Calu3 (cell line): ENCODE results near the gene PLEKHO1. TPM values are rescaled to one million over a fixed set of nuclear protein-coding genes. Genes with fewer than 3 reads are reported as not detected.
"Not testable (repeated sequence)": the region's sequence is repeated elsewhere in the genome, so short reads cannot be mapped to it uniquely, and the experiment has no call there.

ENCODE experiments used
- BruUV-seq: library from RNA; stranded (reverse); fragments of 400-500 nt; replicated peaks from 2 replicates; lab custom pipeline; 2021; lab: Mats Ljungman, UMichigan
- CTCF ChIA-PET: fragments of 300-600 bp; sonication (Branson Sonifier 250); formaldehyde crosslinking; loops from one replicate; lab custom pipeline; 2022; ENCODE audit warnings: antibody characterized with exemption; lab: Charles Lee
- DNase-seq: peaks from one replicate; pipeline ENCODE4 v3.0.0; 2022
- H3K27ac Mint-ChIP-seq: one replicate; pipeline ENCODE4 v1.8.0; 2022; ENCODE audit warnings: mixed read lengths; ENCODE audit not compliant: unreplicated experiment
- H3K27me3 Mint-ChIP-seq: one replicate; pipeline ENCODE4 v1.8.0; 2022; ENCODE audit warnings: mixed read lengths; ENCODE audit not compliant: unreplicated experiment
- H3K36me3 Mint-ChIP-seq: one replicate; pipeline ENCODE4 v1.8.0; 2022; ENCODE audit warnings: mild to moderate bottlenecking, moderate library complexity, mixed read lengths; ENCODE audit not compliant: insufficient read depth, unreplicated experiment
- H3K4me1 Mint-ChIP-seq: one replicate; pipeline ENCODE4 v1.8.0; 2022; ENCODE audit warnings: mild to moderate bottlenecking, low read depth, mixed read lengths; ENCODE audit not compliant: unreplicated experiment
- H3K4me3 Mint-ChIP-seq: one replicate; pipeline ENCODE4 v1.8.0; 2022; ENCODE audit warnings: mild to moderate bottlenecking, low read depth, moderate library complexity, mixed read lengths; ENCODE audit not compliant: unreplicated experiment
- H3K9me3 Mint-ChIP-seq: one replicate; pipeline ENCODE4 v1.8.0; 2022; ENCODE audit warnings: low read depth, mixed read lengths; ENCODE audit not compliant: unreplicated experiment
- intact Hi-C: fragments of 100-400 bp; cut with micrococcal nuclease; formaldehyde crosslinking; loops from one replicate; pipeline ENCODE4 v1.10.0; 2022; ENCODE audit not compliant: unreplicated experiment
- total RNA-seq: library from RNA; stranded (reverse); gene quantifications from 2 replicates; pipeline ENCODE4 v1.2.3, GENCODE V29; 2022
- TF ChIP-seq, protein P1 (sequence below): fragments of 200-600 bp; IDR thresholded peaks from one replicate; pipeline ENCODE4 v1.8.0; 2022; ENCODE audit warnings: antibody characterized with exemption; ENCODE audit not compliant: unreplicated experiment

The PLEKHO1 gene
- total RNA-seq, 1 experiment from 2014 or later, result 4.2 TPM

DNA sequence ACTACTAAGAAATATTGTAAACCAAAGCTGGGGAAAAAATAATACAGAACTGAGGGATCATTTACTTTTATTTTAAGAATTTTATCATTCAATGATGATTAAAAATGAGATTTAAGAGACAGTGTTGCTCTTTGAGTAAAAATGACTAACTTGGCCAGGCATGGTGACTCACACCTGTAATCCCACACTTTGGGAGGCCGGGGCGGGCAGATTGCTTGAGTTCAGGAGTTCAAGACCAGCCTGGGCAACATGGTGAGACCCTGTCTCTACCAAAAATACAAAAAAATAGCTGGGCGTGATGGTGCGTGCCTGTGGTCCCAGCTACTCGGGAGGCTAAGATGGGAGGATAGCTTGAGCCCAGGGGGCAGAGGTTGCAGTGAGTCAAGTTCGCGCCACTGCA lies 21.8 kb upstream of the PLEKHO1 start:
- intact Hi-C loops, result no loop called here
- Mint-ChIP-seq H3K27ac (no peak overlapping the region), H3K9me3 (no peaks in the 10 kb centered on the region), H3K4me1 (no peaks in the 10 kb centered on the region), H3K4me3 (no peak overlapping the region), H3K27me3 (no peaks in the 10 kb centered on the region), H3K36me3 (no peaks in the 10 kb centered on the region)
- no TSS peak for BruUV-seq
- CTCF ChIA-PET, result interaction anchor here (0.9 kb wide), 1 partner anchor 43 kb away, joined by 3 read pairs; no protein-coding TSS in a partner anchor
- TF ChIP-seq, protein P1, sequence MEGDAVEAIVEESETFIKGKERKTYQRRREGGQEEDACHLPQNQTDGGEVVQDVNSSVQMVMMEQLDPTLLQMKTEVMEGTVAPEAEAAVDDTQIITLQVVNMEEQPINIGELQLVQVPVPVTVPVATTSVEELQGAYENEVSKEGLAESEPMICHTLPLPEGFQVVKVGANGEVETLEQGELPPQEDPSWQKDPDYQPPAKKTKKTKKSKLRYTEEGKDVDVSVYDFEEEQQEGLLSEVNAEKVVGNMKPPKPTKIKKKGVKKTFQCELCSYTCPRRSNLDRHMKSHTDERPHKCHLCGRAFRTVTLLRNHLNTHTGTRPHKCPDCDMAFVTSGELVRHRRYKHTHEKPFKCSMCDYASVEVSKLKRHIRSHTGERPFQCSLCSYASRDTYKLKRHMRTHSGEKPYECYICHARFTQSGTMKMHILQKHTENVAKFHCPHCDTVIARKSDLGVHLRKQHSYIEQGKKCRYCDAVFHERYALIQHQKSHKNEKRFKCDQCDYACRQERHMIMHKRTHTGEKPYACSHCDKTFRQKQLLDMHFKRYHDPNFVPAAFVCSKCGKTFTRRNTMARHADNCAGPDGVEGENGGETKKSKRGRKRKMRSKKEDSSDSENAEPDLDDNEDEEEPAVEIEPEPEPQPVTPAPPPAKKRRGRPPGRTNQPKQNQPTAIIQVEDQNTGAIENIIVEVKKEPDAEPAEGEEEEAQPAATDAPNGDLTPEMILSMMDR, result no peak
- DNase-seq, result no peak

DNA sequence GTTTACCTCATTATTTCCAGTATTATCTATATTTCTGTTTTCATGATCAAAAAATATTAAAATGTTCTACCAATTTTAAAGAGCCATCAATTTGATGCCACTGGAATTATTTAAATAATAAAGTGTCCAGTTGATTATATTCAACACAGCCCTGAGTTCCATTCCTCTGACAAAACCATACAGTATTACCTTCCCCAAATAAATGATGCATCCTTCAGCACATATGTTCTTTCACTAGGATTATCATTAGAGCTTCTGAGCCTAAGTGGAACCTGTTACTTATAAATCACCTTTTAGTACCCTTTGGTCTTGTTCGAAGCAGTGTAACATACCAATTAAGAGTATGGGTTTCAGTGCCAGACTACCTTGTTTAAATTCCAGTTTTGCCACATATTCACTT lies 17.3 kb upstream of the PLEKHO1 start:
- no peaks in the 10 kb centered on the region for H3K4me1 Mint-ChIP-seq
- no peaks in the 10 kb centered on the region for H3K9me3 Mint-ChIP-seq
- H3K36me3 Mint-ChIP-seq, result no peaks in the 10 kb centered on the region
- no peak overlapping the region for H3K4me3 Mint-ChIP-seq
- CTCF ChIA-PET, result no interaction called here
- TF ChIP-seq, protein P1, result no peak
- H3K27ac Mint-ChIP-seq, result no peak overlapping the region
- DNase-seq, result no peak
- H3K27me3 Mint-ChIP-seq, result no peaks in the 10 kb centered on the region
- BruUV-seq, result no TSS peak
- intact Hi-C loops, result no loop called here

DNA sequence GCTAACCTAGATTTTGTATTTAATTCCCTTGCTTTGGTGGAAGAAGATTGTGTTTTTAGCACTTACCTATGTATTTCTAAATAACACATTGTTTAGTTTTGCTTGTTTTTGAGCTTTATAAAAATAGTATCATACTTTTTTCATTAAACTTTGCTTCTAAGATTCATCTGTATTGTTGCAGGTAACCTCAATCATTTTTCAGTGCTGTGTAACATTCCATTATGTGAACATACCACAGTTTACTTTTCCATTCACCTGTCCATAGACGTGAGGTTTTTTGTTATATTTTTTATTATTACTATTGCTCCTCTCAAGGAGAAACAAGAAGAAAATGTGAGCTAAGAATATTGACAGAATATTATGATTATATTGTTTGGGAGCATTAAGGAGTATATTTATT lies 15.2 kb upstream of the PLEKHO1 start:
- no peak overlapping the region for H3K27ac Mint-ChIP-seq
- intact Hi-C loops, result no loop called here
- DNase-seq, result no peak
- CTCF ChIA-PET, result no interaction called here
- H3K4me1 Mint-ChIP-seq, result no peaks in the 10 kb centered on the region
- TF ChIP-seq, protein P1, result no peak
- no peaks in the 10 kb centered on the region for H3K27me3 Mint-ChIP-seq
- no peaks in the 10 kb centered on the region for H3K9me3 Mint-ChIP-seq
- no TSS peak for BruUV-seq
- no peak overlapping the region for H3K4me3 Mint-ChIP-seq
- no peaks in the 10 kb centered on the region for H3K36me3 Mint-ChIP-seq

DNA sequence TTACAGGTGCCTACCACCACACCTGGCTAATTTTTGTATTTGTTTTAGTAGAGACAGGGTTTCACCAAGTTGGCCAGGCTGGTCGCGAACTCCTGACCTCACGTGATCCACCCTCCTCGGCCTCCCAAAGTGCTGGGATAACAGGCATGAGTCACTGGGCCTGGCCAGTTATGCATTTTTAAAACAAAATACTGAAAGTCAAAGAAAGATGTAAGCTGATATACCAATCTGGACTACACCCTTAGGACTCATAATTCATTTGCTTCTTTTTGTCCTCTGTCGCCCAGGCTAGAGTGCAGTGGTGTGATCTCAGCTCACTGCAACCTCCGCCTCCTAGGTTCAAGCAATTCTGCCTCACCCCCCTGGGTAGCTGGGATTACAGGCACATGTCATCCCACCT lies 14.3 kb upstream of the PLEKHO1 start:
- H3K27ac Mint-ChIP-seq, H3K4me3 Mint-ChIP-seq, CTCF ChIA-PET, H3K27me3 Mint-ChIP-seq, intact Hi-C loops, H3K36me3 Mint-ChIP-seq, H3K4me1 Mint-ChIP-seq, BruUV-seq, H3K9me3 Mint-ChIP-seq, DNase-seq: not testable (repeated sequence)

DNA sequence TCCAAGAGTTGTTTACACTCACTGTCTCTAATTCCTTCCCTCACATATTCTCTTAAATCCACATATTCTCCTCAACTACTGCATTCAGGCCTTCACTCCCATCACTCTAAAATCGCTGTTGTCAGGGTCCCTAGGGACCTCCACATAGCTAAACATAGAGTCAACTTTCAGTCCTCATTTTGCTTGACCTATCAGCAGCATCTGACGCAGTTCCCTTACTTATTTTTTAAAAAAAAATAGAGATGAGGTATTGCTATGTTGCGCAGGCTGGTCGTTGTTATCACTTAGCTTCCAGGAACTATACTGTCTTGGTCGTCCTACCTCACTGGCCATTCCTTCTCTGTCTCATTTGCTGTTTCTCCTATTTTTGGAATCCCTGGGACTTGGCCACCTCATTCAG lies 11.7 kb upstream of the PLEKHO1 start:
- TF ChIP-seq, protein P1, result no peak
- Mint-ChIP-seq H3K36me3 (no peaks in the 10 kb centered on the region), H3K4me1 (no peaks in the 10 kb centered on the region), H3K27me3 (no peaks in the 10 kb centered on the region), H3K9me3 (no peaks in the 10 kb centered on the region), H3K27ac (no peak overlapping the region), H3K4me3 (no peak overlapping the region)
- intact Hi-C loops, result no loop called here
- CTCF ChIA-PET, result no interaction called here
- no TSS peak for BruUV-seq
- no peak for DNase-seq
